Measurements from ENCODE around the gene LRRC75B. TPM values are rescaled to one million over a fixed set of nuclear protein-coding genes. Genes with fewer than 3 reads are reported as not detected.
A peak's percentile ranks its signal among the peaks of the same experiment; 100 is the strongest.

The LRRC75B gene
- total and polyA plus RNA-seq, 2 of the 13 experiments (the other 11 are each of a cell fraction or from before 2014, with no cell fraction given): 11.8 to 34.8 TPM

DNA sequence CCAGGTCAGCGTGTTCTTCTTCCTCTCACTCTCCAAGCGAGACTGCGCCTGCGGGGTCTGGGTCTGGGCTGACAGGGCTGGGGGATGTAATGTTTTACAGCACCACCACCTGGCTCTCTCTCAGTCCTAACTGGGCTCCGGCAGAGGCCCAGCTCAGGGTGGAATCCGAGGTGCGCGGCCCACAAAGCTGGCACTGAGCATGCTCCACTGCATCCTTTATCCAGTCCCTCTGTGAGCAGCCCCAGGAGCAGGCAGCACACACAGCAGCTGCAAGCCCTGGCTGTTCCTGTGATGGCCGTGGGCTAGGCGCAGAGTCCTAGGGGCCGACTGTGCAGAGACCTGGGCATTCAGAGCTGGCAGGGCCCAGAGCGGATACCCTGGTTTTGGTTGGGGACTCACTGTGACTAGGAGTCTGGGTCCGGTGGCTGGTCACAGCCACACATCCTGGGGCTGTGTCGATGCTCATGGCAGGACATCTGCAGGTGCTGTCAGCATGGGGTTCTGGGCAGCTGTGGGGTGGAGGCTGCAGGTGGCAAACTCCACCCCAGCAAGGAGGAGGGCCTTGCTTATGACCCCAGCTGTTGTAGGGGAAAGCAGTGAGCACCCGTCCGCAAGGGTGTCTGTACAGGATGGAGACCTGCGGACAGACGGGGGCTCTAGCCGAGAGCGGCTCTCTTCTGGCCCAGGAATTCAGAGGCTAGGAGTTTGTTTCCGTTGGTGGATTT is 4.0 kb downstream of the LRRC75B start (continued):
- TF ChIP-seq ZC3H13 (CRISPR knock-in tag; IDR thresholded peaks at IDR 0.05) (no peak), POLR2G (IDR thresholded peaks at IDR 0.05; ENCODE audit: low read depth, low read length) (peak; percentile 16; the same call in 1 of the 2 replicates), SOX5 (CRISPR knock-in tag; IDR thresholded peaks at IDR 0.05; ENCODE audit: borderline replicate concordance) (no peak), TSC22D2 (CRISPR knock-in tag; IDR thresholded peaks at IDR 0.05; ENCODE audit: borderline replicate concordance) (no peak), ZNF780A (CRISPR knock-in tag; IDR thresholded peaks at IDR 0.05) (no peak), RBFOX2 (IDR thresholded peaks at IDR 0.05; ENCODE audit: low read depth, low read length) (peak; percentile 17; the same call in 1 of the 2 replicates), DR1 (CRISPR knock-in tag; IDR thresholded peaks at IDR 0.05) (no peak)
- TF ChIP-seq, protein P1, sequence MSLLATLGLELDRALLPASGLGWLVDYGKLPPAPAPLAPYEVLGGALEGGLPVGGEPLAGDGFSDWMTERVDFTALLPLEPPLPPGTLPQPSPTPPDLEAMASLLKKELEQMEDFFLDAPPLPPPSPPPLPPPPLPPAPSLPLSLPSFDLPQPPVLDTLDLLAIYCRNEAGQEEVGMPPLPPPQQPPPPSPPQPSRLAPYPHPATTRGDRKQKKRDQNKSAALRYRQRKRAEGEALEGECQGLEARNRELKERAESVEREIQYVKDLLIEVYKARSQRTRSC (CRISPR knock-in tag; IDR thresholded peaks at IDR 0.05; ENCODE audit: low read depth): no peak

DNA sequence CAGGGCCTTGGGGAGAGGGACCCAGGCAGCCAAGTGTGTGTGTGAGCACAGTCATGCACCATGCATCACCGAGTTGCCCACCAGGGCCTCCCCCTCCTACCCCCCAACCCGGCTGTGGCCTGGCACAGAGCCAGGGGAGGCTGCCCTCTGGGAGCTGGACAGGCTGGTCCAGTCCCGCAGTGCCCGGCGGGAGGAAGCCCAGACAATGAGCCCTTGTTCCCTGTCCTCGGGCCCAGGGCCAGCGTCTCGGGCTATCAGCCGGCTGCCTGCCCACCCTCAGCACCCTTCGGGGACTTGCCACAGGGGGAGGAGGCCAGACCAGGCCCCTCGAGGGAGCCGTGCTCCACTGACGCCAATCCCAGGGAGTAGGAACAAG is 4.5 kb downstream of the LRRC75B start:
- H2AFZ ChIP-seq (ENCODE audit: low read length): no peak overlapping the region
- intact Hi-C loops (cut with micrococcal nuclease; ENCODE audit: unreplicated experiment) (loop anchor here (1.0 kb wide), 1 partner anchor 39 kb away; no protein-coding TSS in a partner anchor), in situ Hi-C loops (cut with HindIII; ENCODE audit: extremely low pct_ligation_motif_present, low pct_unique_long_range_greater_than_20kb) (no loop called here)
- FAIRE-seq (no peak), DNase-seq (ENCODE audit: low spot score) (no peak), ATAC-seq (no peak)
- peak overlapping the region in 1 of 3 experiments; percentile 19; a peak in 1 of 6 replicates for H3K4me3 ChIP-seq (replicated peaks in 1 of 3; ENCODE audit: insufficient read depth in 1 of 3, low read depth in 2 of 3, low read length in 3 of 3)
- H3K36me3 ChIP-seq (replicated peaks in 1 of 2; ENCODE audit: control insufficient read depth in 1 of 2, insufficient read depth in 2 of 2, low read length in 2 of 2): peaks cover 8 to 19% of the 10 kb centered on the region in 2 experiments; a peak in 4 of 5 replicates
- peaks cover 79% of the 10 kb centered on the region for H3K4me1 ChIP-seq (ENCODE audit: insufficient read depth, low read length)
- peaks cover 10% of the 10 kb centered on the region for H3K79me2 ChIP-seq (ENCODE audit: insufficient read depth, low read length)
- H3K4me2 ChIP-seq (ENCODE audit: low read depth, low read length): peak overlapping the region; percentile 28; the same call in 1 of the 2 replicates
- ChIA-PET CTCF (ENCODE audit: low intra/inter-chr PET ratio, low total read pairs) (no interaction called here), POLR2A (interaction anchor here (1.1 to 2.8 kb wide), 3 partner anchors 10 to 38 kb away, joined by 5 to 17 read pairs (median 10); no protein-coding TSS in a partner anchor)
- H3K9ac ChIP-seq (ENCODE audit: insufficient read depth, low read depth, low read length): peak overlapping the region; percentile 34; the same call in 1 of the 2 replicates
- H3K9me3 ChIP-seq (ENCODE audit: low read length): no peaks in the 10 kb centered on the region
- H4K20me1 ChIP-seq (ENCODE audit: insufficient read depth, low read length): no peaks in the 10 kb centered on the region
- no TSS peak for BruUV-seq (replicated peaks)
- peak overlapping the region; percentile 34 for H3K27ac ChIP-seq (ENCODE audit: extremely low read length, insufficient read depth, low read length)
- WGBS (ENCODE audit: low lambda C conversion rate): 56% methylated on average over 3 of the region's 13 CpGs
- H3K27me3 ChIP-seq (ENCODE audit: control insufficient read depth in 1 of 2, insufficient read depth in 2 of 2, low read length in 2 of 2): no peaks in the 10 kb centered on the region; a peak in 1 of 5 replicates
- TF ChIP-seq RBFOX2 (IDR thresholded peaks at IDR 0.05; ENCODE audit: low read depth, low read length) (peak; percentile 80), PCBP1 (IDR thresholded peaks at IDR 0.05; ENCODE audit: borderline replicate concordance, low read depth, low read length) (0 out of 2 replicates have a peak, but pooled peaks have one; percentile 57), XRCC5 (optimal IDR thresholded peaks at IDR 0.05; ENCODE audit: low read length) (peak; percentile 57), ZNF792 (CRISPR knock-in tag; IDR thresholded peaks at IDR 0.05) (no peak)
- TF ChIP-seq, protein P2, sequence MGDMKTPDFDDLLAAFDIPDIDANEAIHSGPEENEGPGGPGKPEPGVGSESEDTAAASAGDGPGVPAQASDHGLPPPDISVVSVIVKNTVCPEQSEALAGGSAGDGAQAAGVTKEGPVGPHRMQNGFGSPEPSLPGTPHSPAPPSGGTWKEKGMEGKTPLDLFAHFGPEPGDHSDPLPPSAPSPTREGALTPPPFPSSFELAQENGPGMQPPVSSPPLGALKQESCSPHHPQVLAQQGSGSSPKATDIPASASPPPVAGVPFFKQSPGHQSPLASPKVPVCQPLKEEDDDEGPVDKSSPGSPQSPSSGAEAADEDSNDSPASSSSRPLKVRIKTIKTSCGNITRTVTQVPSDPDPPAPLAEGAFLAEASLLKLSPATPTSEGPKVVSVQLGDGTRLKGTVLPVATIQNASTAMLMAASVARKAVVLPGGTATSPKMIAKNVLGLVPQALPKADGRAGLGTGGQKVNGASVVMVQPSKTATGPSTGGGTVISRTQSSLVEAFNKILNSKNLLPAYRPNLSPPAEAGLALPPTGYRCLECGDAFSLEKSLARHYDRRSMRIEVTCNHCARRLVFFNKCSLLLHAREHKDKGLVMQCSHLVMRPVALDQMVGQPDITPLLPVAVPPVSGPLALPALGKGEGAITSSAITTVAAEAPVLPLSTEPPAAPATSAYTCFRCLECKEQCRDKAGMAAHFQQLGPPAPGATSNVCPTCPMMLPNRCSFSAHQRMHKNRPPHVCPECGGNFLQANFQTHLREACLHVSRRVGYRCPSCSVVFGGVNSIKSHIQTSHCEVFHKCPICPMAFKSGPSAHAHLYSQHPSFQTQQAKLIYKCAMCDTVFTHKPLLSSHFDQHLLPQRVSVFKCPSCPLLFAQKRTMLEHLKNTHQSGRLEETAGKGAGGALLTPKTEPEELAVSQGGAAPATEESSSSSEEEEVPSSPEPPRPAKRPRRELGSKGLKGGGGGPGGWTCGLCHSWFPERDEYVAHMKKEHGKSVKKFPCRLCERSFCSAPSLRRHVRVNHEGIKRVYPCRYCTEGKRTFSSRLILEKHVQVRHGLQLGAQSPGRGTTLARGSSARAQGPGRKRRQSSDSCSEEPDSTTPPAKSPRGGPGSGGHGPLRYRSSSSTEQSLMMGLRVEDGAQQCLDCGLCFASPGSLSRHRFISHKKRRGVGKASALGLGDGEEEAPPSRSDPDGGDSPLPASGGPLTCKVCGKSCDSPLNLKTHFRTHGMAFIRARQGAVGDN (CRISPR knock-in tag; IDR thresholded peaks at IDR 0.05): peak; percentile 63
- TF ChIP-seq, protein P3, sequence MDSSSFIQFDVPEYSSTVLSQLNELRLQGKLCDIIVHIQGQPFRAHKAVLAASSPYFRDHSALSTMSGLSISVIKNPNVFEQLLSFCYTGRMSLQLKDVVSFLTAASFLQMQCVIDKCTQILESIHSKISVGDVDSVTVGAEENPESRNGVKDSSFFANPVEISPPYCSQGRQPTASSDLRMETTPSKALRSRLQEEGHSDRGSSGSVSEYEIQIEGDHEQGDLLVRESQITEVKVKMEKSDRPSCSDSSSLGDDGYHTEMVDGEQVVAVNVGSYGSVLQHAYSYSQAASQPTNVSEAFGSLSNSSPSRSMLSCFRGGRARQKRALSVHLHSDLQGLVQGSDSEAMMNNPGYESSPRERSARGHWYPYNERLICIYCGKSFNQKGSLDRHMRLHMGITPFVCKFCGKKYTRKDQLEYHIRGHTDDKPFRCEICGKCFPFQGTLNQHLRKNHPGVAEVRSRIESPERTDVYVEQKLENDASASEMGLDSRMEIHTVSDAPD (CRISPR knock-in tag; IDR thresholded peaks at IDR 0.05): no peak
- TF ChIP-seq, protein P4, sequence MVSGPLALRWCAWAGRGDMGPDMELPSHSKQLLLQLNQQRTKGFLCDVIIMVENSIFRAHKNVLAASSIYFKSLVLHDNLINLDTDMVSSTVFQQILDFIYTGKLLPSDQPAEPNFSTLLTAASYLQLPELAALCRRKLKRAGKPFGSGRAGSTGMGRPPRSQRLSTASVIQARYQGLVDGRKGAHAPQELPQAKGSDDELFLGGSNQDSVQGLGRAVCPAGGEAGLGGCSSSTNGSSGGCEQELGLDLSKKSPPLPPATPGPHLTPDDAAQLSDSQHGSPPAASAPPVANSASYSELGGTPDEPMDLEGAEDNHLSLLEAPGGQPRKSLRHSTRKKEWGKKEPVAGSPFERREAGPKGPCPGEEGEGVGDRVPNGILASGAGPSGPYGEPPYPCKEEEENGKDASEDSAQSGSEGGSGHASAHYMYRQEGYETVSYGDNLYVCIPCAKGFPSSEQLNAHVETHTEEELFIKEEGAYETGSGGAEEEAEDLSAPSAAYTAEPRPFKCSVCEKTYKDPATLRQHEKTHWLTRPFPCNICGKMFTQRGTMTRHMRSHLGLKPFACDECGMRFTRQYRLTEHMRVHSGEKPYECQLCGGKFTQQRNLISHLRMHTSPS (CRISPR knock-in tag; IDR thresholded peaks at IDR 0.05; ENCODE audit: low read depth): peak; percentile 55

Measured in HepG2 (cell line).